Progenitor cell of endocrine pancreas (in vitro differentiated cells): Measurements from ENCODE around the gene PAX5. TPM values are rescaled to one million over a fixed set of nuclear protein-coding genes. Genes with fewer than 3 reads are reported as not detected.
"Not testable (repeated sequence)": the region's sequence is repeated elsewhere in the genome, so short reads cannot be mapped to it uniquely, and the experiment has no call there.

Source experiments
- DNase-seq: peaks from one replicate; pipeline ENCODE4 v3.0.0; 2021; ENCODE audit warnings: low spot score; ENCODE audit not compliant: unreplicated experiment
- H3K27ac Mint-ChIP-seq: 2 replicates; pipeline ENCODE4 v1.8.0; 2021; ENCODE audit warnings: mild to moderate bottlenecking, moderate library complexity, mixed read lengths
- H3K27me3 Mint-ChIP-seq: 2 replicates; pipeline ENCODE4 v1.8.0; 2021; ENCODE audit warnings: mixed read lengths
- H3K36me3 Mint-ChIP-seq: 2 replicates; pipeline ENCODE4 v1.8.0; 2022; ENCODE audit warnings: mixed read lengths; ENCODE audit not compliant: insufficient read depth
- H3K4me1 Mint-ChIP-seq: 2 replicates; pipeline ENCODE4 v1.8.0; 2021; ENCODE audit warnings: low read depth, mixed read lengths
- H3K4me3 Mint-ChIP-seq: 2 replicates; pipeline ENCODE4 v1.8.0; 2021; ENCODE audit warnings: low read depth, mild to moderate bottlenecking, moderate library complexity, mixed read lengths
- H3K9me3 Mint-ChIP-seq: 2 replicates; pipeline ENCODE4 v1.8.0; 2021; ENCODE audit warnings: low read depth, mixed read lengths
- CTCF ChIP-seq: fragments of 200-600 bp; sonication (generic); IDR thresholded peaks from one replicate; pipeline ENCODE4 v1.5.0; 2021; ENCODE audit warnings: antibody characterized with exemption, mild to moderate bottlenecking; ENCODE audit not compliant: unreplicated experiment
- long read RNA-seq: library from polyadenylated mRNA; unstranded; transcript quantifications from one replicate; pipeline ENCODE4 v2.0.0, GENCODE V29; 2020
- total RNA-seq: library from RNA; stranded (reverse); gene quantifications from 2 replicates; pipeline ENCODE4 v1.2.1, GENCODE V29; 2021

The PAX5 gene
- total RNA-seq = not detected in 2 replicates
- long read RNA-seq = 0 reads

- TF ChIP-seq CTCF = no peak
- Mint-ChIP-seq H3K36me3 (no peaks in the 10 kb centered on the region), H3K4me3 (no peak within 1 kb of the TSS), H3K4me1 (peaks cover 9% of the 10 kb centered on the region), H3K9me3 (no peaks in the 10 kb centered on the region), H3K27ac (peak within 1 kb of the TSS; percentile 52), H3K27me3 (peaks cover 96% of the 10 kb centered on the region)
- no peak for DNase-seq
Observed at GRCh38 chr9:37033682-37034304, at the start of gene PAX5. Gene PAX5, minus strand, starts transcription at chr9:37034268. Its CDS starts 237 bp downstream, at chr9:37034031.

- no peak overlapping the region for H3K4me3 Mint-ChIP-seq
Observed at GRCh38 chr9:37083654-37084053, 49.6 kb upstream of the PAX5 start.

GRCh38 chr9:37082214-37082765 is 48.2 kb upstream of the PAX5 start:
- Mint-ChIP-seq H3K4me1 (peaks cover 11% of the 10 kb centered on the region), H3K27ac (no peak overlapping the region), H3K36me3 (peaks cover 5% of the 10 kb centered on the region), H3K4me3 (no peak overlapping the region), H3K27me3 (peaks cover 3% of the 10 kb centered on the region), H3K9me3 (peaks cover 2% of the 10 kb centered on the region)
- no peak for DNase-seq
- no peak for TF ChIP-seq CTCF

More at GRCh38 chr9:37083654-37084053, 49.6 kb upstream of the PAX5 start:
- Mint-ChIP-seq H3K27me3 (no peaks in the 10 kb centered on the region), H3K9me3 (no peaks in the 10 kb centered on the region), H3K36me3 (peaks cover 5% of the 10 kb centered on the region), H3K4me1 (peaks cover 8% of the 10 kb centered on the region), H3K27ac (no peak overlapping the region)
- TF ChIP-seq CTCF = no peak
- DNase-seq = no peak

GRCh38 chr9:37081507-37081906 is 47.4 kb upstream of the PAX5 start:
- not testable (repeated sequence) for H3K4me3 Mint-ChIP-seq, H3K27ac Mint-ChIP-seq
- peaks cover 11% of the 10 kb centered on the region for H3K4me1 Mint-ChIP-seq

GRCh38 chr9:37080165-37080628 is 46.1 kb upstream of the PAX5 start:
- Mint-ChIP-seq H3K27me3 (peaks cover 17% of the 10 kb centered on the region), H3K4me1 (peaks cover 11% of the 10 kb centered on the region), H3K27ac (peak overlapping the region; percentile 97), H3K4me3 (peak overlapping the region; percentile 89)
- peak; percentile 15 for DNase-seq
- H3K9me3 Mint-ChIP-seq, H3K36me3 Mint-ChIP-seq: not testable (repeated sequence)

More at GRCh38 chr9:37081507-37081906, 47.4 kb upstream of the PAX5 start:
- H3K27me3 Mint-ChIP-seq, H3K9me3 Mint-ChIP-seq, DNase-seq, H3K36me3 Mint-ChIP-seq: not testable (repeated sequence)

- Mint-ChIP-seq H3K4me1 (peaks cover 11% of the 10 kb centered on the region), H3K9me3 (peaks cover 2% of the 10 kb centered on the region), H3K36me3 (peaks cover 1% of the 10 kb centered on the region), H3K27me3 (peaks cover 21% of the 10 kb centered on the region), H3K4me3 (peak overlapping the region; percentile 89), H3K27ac (peak overlapping the region; percentile 97)
- peak; percentile 78 for DNase-seq
- no peak for TF ChIP-seq CTCF
Observed at GRCh38 chr9:37079370-37080164, 45.5 kb upstream of the PAX5 start.

- H3K9me3 Mint-ChIP-seq, H3K4me1 Mint-ChIP-seq, H3K36me3 Mint-ChIP-seq, H3K27ac Mint-ChIP-seq, DNase-seq, H3K4me3 Mint-ChIP-seq: not testable (repeated sequence)
- H3K27me3 Mint-ChIP-seq = peaks cover 34% of the 10 kb centered on the region
Observed at GRCh38 chr9:37074790-37075189, 40.7 kb upstream of the PAX5 start.
